Activated CD4-positive, alpha-beta T cell treated with anti-CD3 and anti-CD28 coated beads, Interleukin-2, amount 10 ng/mL, durations not matched to agents 7 days and 5 days (primary cell): Measurements from ENCODE around the gene MSH3. TPM values are rescaled to one million over a fixed set of nuclear protein-coding genes. Genes with fewer than 3 reads are reported as not detected.

Source experiments
- CTCF ChIA-PET: fragments of 350-600 bp; sonication (Branson Sonifier 250); formaldehyde crosslinking; loops from one replicate; lab custom pipeline; 2021; ENCODE audit warnings: antibody characterized with exemption; lab: Charles Lee
- POLR2A ChIA-PET: fragments of 350-600 bp; sonication (Branson Sonifier 250); formaldehyde crosslinking; loops from one replicate; lab custom pipeline; 2021; ENCODE audit warnings: antibody characterized with exemption; lab: Charles Lee
- DNase-seq: peaks from one replicate; pipeline ENCODE4 v3.0.0-alpha.2; 2020
- H3K27ac Mint-ChIP-seq: one replicate; pipeline ENCODE4 v1.8.0; 2021; ENCODE audit warnings: mild to moderate bottlenecking, moderate library complexity, mixed read lengths
- H3K27me3 Mint-ChIP-seq: one replicate; pipeline ENCODE4 v1.8.0; 2021; ENCODE audit warnings: mixed read lengths
- H3K36me3 Mint-ChIP-seq: one replicate; pipeline ENCODE4 v1.8.0; 2021; ENCODE audit warnings: low read depth, mixed read lengths
- H3K4me1 Mint-ChIP-seq: one replicate; pipeline ENCODE4 v1.8.0; 2021; ENCODE audit warnings: mixed read lengths
- H3K4me3 Mint-ChIP-seq: one replicate; pipeline ENCODE4 v1.8.0; 2021; ENCODE audit warnings: mild to moderate bottlenecking, moderate library complexity, mixed read lengths
- H3K9me3 Mint-ChIP-seq: one replicate; pipeline ENCODE4 v1.8.0; 2021; ENCODE audit warnings: mixed read lengths
- total RNA-seq, 2 experiments: library from RNA; stranded (reverse); gene quantifications; one replicate each; pipeline ENCODE4 v1.2.3, GENCODE V29; 2021

Gene MSH3
- total RNA-seq, 2 experiments from 2014 or later = 23.2 to 25.4 TPM

DNA sequence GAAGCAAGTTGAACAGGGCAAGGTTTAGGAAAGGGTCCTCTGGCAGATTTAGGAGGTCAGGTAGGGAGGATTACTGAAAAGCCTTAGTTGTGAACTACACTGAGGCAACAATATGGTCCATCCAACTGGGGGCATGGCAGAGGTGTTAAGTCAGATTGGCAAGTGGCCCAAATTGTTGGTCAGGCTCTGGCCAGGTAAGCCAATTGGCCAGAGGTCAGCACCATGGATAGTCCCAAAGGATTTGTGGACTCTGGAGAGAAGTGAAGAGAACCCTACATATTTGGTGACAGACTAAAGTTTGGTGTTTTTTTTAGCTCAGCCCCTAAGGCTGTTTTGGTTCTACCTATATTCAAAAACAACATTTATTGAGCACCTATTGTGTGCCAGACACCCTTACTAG, 266.6 kb downstream of the MSH3 start:
- no peaks in the 10 kb centered on the region for H3K36me3 Mint-ChIP-seq
- no peak overlapping the region for H3K4me3 Mint-ChIP-seq
- CTCF ChIA-PET = interaction anchor here (0.7 to 1.1 kb wide), 4 partner anchors 29 to 374 kb away, joined by 3 to 4 read pairs (median 3); no protein-coding TSS in a partner anchor
- no peak for DNase-seq
- no peak overlapping the region for H3K27ac Mint-ChIP-seq
- H3K4me1 Mint-ChIP-seq = peaks cover 20% of the 10 kb centered on the region
- H3K27me3 Mint-ChIP-seq = peaks cover 3% of the 10 kb centered on the region
- H3K9me3 Mint-ChIP-seq = peaks cover 3% of the 10 kb centered on the region
- POLR2A ChIA-PET = no interaction called here

GRCh38 chr5:80925931-80926330, 271.5 kb downstream of the MSH3 start:
- CTCF ChIA-PET = no interaction called here
- H3K9me3 Mint-ChIP-seq = no peaks in the 10 kb centered on the region
- DNase-seq = no peak
- POLR2A ChIA-PET = no interaction called here
- H3K4me3 Mint-ChIP-seq = no peak overlapping the region
- no peaks in the 10 kb centered on the region for H3K36me3 Mint-ChIP-seq
- H3K4me1 Mint-ChIP-seq = no peaks in the 10 kb centered on the region
- no peak overlapping the region for H3K27ac Mint-ChIP-seq
- H3K27me3 Mint-ChIP-seq = peaks cover 3% of the 10 kb centered on the region

Other genes with a start within 250 kb of the MSH3 start
- gene ZFYVE16, start 246.6 kb upstream of the MSH3 start, total RNA-seq = 10 to 100 TPM in 1 of 2 experiments, 1 to 10 TPM in 1; 9.3 to 12.3 TPM
- under 1 TPM; 0.15 to 0.52 TPM for gene FAM151B, start 166.6 kb upstream of the MSH3 start, total RNA-seq
- not detected for gene ANKRD34B, start 84.4 kb upstream of the MSH3 start, total RNA-seq
- 10 to 100 TPM; 83.4 to 90.6 TPM for gene DHFR, start 331 bp downstream of the MSH3 start, total RNA-seq